Lower leg skin (tissue), 3 donors: ENCODE measurements around the gene CHD6.

ENCODE experiments used
- CTCF ChIP-seq, 3 donors: fragments of 450-650 bp; IDR thresholded peaks; one replicate each; pipeline ENCODE4 v1.5.1; 2016; ENCODE audit warnings: antibody characterized with exemption in 3 of 3, mild to moderate bottlenecking in 3 of 3, moderate library complexity in 2 of 3
- POLR2A ChIP-seq, 2 donors: fragments of 450-650 bp; IDR thresholded peaks; one replicate each; pipeline ENCODE4 v1.6.1; 2016 to 2017; ENCODE audit warnings: antibody characterized with exemption in 2 of 2, mild to moderate bottlenecking in 1 of 2, moderate library complexity in 1 of 2

- TF ChIP-seq CTCF (IDR thresholded peaks at IDR 0.05) (no peak), POLR2A (IDR thresholded peaks at IDR 0.05) (no peak)
Measured at GRCh38 chr20:41373251-41373783, 244.9 kb downstream of the CHD6 start.
